ENCODE results near the gene ACBD4.

The ACBD4 gene, protein sequence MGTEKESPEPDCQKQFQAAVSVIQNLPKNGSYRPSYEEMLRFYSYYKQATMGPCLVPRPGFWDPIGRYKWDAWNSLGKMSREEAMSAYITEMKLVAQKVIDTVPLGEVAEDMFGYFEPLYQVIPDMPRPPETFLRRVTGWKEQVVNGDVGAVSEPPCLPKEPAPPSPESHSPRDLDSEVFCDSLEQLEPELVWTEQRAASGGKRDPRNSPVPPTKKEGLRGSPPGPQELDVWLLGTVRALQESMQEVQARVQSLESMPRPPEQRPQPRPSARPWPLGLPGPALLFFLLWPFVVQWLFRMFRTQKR

DNA sequence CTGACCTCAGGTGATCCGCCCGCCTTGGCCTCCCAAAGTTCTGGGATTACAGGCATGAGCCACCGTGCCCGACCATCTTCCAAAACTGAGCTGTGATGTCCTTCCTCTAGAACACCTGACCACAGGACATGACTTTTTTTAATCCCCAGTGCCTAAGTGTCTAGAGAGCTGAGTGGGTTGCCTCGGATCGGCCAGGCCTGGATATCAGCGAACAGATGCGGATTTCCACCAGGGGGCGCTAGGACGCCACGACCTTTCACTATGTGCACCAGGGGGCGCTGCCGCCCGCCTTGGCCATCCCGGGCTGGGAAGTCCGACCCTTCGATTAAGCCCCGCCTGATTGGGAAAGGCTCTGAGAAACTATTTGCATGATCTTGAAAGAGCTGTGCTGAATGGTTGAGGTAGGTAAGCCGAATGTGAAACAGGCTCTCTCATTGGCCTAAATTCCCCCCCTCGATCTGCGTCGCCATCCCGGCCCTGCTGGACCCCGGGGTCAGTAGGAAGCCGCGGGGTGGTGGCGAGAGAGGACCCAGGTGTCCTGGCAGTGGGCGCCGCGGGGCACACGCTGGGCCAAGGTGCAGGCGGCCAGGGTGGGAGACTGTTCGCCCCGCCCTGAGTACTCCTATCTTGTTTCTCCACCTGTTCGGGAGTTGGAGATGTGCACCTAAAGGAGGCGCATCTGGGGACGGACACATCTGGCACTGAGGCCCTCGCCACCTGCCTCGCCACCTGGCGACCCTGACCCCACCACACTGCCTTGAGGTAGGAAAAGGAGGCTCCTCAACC is at the start of gene ACBD4:
TSS of gene ACBD4 (plus strand) at position 496 of the 786 bp plus-strand sequence. CDS start 458 bp downstream, outside the sequence.
- peak; percentile 90 for DNase-seq

DNA sequence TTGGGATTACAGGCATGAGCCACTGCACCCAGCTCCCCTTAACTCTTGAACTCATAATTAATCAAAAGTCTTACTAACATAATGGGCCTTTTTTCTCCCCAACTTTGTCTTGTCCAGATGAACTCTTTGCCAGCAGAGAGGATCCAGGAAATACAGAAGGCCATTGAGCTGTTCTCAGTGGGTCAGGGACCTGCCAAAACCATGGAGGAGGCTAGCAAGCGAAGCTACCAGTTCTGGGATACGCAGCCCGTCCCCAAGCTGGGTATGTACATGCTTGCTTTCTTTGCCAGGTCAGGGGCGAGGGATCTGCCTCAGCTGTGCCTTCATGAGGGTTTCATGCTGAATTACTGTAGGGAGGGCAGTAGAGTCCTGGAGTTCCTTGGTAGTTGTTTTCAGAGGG is 49.1 kb upstream of the ACBD4 start:
- no peak for DNase-seq

DNA sequence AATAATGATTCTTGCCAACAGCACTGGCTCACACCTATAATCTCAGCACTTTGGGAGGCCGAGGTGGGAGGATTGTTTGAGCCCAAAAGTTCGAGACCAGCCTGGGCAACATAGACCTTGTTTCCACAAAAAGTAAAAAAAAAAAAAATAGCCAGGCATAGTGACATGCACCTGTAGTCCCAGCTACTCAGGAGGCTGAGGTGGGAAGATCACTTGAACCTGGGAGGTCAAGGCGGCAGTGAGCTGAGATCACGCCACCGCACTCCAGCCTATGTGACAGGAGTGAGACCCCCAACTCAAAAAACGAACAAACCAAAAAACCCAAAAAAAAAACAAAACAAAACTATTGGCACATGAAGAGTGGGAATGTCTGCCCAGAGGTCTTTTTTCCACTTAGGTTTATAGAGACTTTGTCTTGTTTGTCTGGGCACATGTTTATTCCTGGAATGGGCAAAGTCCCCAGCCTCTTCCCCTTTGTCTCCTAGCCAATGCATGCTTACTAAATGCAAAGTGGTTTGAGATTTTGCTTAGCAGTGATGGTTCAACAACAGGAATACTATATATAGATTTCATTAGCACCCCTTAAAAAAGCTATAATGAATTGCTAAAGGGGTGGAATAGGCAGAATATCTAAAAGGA is 48.5 kb upstream of the ACBD4 start:
- no peak for DNase-seq

DNA sequence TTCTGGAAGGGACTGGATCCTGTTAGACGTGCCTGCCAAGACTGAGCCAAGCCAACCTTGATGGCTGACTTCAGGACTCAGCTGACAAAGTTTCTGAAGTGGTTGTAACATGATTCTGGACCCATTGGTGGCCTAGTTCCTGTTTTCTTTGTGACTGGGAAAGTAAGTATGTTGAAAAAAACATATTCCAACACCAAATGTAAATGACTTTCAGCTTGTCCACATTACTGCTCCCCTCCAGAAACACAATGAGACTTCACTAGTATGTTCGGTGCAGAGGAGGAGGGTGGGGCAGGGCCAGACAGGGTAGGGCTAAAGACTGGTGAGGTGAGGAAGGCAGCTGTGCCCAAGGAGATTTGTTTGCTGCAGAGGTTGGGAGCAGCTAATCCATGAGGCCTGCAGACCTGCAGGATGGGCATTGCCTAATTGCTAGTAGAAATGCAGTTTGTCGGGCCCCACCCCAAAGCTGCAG is 47.9 kb upstream of the ACBD4 start:
- DNase-seq: no peak

DNA sequence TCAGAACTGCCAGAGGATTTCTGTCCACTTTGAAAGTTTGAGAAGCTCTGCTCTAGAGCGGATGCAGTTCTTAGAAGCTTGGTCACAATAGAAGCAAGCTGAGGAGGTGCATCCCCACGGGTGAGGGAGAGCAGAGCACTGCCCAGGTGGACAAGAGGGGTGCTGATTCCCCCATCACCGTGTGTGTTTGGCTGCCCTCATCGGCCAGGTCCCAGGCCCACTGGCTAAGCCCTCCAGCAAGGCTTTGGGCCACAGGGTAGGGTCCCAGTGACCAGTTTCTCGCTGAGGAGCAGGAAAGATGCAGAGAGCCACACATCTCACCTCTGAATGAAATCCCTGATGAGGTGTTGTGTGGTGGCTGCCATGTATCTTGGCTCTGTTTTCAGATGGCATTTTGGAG is 47.5 kb upstream of the ACBD4 start:
- no peak for DNase-seq

DNA sequence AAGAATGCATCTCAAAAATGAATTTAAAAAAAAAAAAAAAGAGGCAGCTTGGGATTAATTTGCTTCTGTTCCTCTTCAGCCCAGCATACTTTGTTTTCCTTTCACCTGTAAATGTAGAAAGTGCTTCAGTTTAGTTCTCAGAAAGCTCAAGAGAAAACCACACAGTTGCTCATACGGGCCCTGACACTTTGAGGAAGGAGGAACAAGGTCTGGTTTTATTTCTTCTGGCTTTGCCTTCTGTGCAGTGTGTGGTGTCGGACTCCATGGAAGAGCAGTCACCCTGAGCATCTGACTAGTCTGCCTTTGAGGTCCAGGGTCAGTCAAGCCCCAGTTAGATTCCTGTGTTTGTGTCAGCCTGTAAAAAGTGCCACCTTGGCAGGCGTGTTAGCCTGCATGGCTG is 46.7 kb upstream of the ACBD4 start:
- no peak for DNase-seq

DNA sequence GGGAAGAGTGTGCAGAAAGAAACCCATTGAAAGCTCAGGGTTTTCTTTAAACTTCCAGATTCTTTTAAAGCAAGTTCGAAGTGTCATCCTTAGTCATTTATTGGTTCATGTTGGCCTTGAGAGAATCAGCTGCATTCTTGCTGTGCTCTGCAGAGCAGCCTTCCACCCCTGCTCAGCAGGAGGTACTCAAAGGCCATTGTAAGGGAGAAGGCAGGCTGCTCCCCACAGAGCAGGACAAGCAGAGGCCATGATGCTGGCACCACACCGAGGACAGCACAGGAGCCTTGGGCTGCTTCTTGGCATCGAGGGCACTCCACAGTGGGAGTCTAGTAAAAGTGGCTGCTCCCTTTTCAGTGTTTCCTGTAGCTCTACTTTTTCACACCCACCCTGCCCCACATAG is 44.8 kb upstream of the ACBD4 start:
- no peak for DNase-seq

DNA sequence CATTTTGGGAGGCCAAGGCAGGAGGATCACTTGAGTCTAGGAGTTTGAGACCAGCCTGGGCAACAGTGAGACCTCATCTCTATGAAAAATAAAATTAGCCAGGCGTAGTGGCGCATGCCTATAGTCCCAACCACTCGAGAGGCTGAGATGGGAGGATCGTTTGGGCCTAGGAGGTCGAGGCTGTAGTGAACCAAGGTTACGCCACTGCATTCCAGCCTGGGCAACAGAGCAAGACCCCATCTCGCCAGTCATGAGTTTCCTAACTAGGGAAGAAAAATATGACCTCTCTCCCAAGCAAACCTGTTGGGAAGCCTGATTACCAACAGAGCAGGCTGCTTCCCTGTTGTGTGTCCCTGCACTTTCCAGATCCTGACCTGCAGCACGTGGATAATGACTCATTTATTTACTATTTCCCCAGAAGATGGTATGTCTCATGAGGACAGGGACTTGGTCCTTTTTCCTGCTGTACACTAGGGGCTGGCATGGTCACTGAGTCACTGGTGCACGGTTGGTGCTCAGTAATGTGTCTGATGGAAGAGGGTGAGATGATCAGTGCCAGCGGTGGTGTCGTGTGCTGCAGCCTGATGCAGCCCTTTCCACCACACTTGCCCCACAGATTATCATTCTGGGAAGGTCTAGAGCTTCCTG is 43.6 kb upstream of the ACBD4 start:
- DNase-seq: no peak

DNA sequence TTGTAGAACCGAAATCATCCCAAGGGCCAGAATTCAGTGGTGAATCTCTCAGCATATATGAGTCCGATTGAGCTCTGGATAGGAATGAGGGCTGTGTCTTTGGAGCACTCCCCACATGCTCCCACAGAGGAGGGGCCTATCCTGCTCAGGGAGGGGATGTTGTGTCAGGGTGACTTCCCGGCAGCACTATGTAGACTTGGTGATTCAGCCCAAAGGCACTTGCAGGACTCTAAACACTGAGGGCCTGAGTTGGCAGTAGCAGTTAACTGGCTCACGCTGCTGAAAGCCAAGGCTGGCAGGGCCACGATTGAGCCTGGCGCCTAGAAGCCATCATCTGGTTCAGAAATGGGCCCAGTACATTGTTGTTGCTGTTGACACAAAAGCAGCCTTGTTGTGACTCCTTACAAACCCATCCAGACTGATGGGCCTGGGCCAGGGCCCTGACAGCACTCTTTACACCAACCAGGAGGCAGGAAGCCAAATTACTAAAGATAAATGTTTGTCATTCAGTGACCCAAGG is 42.5 kb upstream of the ACBD4 start:
- DNase-seq: peak; percentile 85

DNA sequence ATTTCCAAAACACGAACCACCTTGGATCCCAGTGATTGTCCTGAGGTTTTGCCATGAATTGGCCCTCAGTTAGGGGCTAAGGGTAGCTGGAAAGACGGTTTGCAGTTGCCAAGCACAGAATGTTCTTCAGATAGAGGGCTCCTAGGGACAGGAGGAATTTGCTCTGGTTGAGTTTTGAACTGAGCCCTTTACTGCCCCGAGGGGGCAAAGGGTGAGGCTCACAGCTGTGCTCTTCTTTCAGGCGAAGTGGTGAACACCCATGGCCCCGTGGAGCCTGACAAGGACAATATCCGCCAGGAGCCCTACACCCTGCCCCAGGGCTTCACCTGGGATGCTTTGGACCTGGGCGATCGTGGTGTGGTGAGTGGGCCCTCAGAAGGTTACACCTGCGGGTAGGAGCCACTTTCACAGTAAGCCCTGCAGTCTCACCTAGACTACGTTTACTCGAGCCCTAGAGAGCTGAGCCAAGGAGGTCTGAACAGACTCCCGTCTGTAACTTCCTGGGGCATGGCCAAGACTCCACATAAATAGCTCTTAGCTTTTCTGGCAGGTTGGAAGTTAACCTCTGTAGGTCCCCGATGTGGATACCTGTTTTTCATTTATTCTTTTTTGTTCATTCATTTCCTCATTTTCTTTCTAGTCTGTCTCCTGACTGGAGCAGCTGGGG is 41.9 kb upstream of the ACBD4 start:
- no peak for DNase-seq

DNA sequence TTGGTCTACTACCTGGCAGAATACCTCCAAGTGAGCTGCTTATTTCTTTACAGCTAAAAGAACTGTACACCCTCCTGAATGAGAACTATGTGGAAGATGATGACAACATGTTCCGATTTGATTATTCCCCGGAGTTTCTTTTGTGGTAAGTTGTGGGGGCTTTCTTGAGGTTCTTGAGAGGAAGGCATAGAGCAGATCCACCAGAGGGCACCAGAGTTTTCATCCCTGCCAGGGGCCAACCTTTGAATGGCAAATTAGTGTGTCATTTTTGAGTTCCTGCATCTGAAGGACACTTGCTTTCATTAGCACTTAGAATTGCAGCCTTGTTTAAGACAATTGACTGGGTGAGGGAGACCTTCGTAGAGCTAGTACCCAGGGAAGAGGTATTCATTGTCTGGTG is 39.3 kb upstream of the ACBD4 start:
- DNase-seq: no peak

DNA sequence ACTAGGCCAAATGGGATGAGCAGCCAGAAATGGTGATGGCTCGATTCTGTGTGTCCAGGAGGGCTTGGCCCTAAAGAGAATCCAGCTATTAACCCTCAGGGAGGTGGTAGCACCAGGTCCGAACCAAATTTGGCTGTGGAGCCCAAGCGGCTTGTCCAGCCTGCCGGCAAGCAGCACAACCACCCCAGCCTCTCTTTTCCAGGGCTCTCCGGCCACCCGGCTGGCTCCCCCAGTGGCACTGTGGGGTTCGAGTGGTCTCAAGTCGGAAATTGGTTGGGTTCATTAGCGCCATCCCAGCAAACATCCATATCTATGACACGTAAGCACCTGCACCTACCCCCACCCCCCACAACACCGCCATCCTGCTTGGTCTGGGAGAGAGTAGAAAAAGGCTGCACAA is 38.6 kb upstream of the ACBD4 start:
- DNase-seq: no peak

DNA sequence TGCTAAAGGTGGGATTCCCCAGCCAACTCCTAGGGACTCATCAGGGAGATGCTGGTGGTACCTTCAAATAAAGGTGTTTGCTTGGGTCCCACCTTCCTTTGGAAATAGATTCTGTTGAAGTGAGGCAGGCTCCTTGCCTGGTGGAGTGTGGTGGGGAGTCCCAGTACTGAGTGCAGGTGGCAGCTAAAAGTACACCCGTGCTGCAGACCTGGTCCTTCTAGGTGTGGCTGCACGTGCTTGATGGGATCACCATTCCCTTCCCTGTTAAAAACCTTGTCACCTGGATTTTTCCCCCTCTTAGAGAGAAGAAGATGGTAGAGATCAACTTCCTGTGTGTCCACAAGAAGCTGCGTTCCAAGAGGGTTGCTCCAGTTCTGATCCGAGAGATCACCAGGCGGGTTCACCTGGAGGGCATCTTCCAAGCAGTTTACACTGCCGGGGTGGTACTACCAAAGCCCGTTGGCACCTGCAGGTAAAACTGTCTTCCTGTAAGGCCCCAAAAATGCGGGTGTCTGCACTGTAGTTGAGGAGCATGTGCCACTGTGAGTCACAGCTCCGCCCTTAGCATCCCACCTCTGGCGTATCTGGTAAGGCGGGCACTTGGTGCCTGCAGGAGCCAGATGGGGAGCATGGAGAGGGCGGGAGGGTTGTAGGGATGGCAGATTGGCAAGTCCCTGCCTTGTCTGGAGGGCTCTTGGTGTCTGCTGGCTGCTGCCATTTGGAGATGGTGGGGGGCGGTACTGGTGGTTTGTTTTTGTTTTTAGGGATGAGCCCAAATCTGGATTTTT is 37.2 kb upstream of the ACBD4 start:
- no peak for DNase-seq

DNA sequence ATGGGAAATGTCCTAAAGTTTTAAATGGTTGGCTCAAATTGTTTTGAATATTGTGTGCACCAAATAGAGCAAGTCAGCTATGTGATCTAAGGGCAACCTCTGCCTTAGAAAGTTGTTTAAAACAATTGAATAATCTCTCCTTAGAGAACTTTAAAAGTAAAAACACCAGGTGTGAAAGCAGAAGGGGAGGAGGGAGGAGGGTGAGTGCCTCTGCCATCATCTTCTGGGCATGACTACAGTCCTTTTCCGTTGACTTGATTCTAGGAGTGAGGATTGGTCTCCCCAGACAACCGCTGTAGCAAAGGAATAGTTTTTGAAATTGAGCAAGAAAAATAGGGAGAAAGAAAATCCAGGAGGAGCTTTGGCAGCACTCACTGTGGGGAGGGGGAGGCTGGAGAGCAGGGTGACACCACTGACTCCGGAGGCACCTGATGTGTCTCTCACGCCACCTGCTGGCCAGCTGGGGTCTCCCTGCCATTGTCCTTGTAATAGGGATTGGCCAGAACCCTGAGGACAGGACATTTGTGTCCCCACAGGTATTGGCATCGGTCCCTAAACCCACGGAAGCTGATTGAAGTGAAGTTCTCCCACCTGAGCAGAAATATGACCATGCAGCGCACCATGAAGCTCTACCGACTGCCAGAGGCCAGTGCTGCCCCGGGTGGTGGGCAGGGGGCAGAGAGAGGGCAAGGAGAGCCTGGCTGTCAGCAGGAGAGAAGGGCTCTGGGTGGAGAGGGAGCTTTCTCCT is 36.4 kb upstream of the ACBD4 start:
- DNase-seq: peak; percentile 73

DNA sequence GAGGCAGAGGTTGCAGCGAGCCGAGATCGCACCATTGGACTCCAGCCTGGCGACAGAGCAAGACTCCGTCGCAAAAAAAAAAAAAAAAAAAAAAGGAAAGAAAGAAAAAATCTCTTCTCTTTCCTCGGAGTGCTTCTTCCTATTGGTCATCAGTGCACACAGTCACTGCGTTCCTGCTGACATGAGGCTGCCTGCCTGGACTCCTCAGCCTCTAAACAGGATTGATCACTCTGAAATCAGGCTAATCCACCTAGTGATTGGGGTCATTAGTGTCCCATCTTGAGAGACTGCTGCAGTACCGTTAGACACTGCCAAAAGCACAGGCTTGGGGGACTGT is 34.0 kb upstream of the ACBD4 start:
- no peak for DNase-seq

DNA sequence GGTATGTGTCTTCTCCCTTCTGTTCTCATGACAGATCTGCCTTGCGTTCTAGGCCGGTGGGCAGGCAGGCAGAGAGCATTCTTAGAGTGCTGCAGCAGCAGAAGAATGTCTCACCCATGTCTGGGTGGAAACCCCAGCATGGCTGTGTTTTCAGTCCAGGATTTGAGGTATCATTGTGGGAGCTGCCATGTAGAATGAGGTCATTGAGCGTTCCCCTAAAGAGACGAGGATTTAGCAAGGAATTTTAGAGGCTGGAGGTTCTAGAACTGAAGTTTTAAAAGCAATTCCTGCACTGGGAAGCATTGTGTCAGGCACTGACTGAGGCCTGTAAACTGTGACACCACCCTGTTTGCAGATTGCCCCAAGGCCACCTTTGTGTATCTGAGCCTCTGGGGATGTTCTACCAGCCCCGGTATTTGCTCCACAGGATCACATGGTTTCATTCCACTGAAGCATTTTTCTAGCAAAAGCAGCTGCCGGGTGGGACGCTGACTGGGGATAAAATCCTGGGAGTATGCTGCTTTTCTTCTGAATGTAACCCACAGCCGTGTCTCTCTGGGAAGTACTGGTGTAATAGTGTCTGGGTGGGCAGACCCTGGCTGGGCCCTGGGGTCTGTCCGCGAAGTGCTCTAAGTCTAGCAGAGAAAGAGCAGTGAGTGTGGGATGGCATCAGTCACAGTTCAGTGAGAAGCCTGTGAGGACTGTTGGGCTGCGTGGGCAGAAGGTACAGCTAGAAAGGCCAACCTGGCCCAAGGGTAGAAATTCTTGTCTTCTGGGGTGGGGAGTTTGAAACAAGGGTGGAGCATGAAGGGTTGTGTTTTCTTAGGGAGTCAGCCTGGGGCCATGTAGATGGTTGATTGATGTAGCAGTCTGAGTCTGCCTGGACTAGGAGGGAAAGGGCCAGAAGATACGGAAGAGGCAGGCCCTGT is 33.3 kb upstream of the ACBD4 start:
- no peak for DNase-seq

DNA sequence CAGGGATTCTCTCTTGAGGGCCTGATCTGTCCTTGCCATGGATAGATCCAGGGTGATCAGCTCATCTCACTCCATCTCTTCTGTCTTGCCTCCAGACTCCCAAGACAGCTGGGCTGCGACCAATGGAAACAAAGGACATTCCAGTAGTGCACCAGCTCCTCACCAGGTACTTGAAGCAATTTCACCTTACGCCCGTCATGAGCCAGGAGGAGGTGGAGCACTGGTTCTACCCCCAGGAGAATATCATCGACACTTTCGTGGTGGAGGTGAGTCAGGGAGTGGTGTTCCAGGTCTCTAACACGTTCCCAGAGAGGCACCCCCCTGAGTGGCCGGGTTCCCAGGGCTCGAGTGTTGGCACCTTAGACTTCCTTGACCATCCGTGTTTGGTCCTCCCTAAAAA is 32.6 kb upstream of the ACBD4 start:
- DNase-seq: no peak

DNA sequence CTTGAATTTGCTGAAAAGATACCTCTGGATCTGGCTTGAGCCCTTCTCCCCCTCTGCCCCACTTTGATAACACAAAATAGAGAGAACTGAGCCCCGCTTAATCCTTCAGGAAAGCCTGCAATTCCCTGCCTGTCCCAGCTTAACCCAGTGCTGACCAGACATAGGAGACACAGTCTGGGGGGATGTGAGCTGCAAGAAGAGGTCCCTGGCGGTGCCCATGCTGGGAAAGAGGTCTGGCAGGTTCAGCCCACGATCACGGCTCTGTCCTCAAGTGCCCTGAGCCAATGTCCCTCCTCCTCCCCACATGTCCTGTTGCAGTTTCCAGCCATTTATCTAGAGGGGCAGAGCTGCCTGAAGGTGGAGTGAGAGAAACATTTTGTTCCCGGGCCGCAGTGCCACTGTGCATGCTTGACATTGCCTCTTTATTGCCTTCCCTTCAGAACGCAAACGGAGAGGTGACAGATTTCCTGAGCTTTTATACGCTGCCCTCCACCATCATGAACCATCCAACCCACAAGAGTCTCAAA is 32.2 kb upstream of the ACBD4 start:
- no peak for DNase-seq

DNA sequence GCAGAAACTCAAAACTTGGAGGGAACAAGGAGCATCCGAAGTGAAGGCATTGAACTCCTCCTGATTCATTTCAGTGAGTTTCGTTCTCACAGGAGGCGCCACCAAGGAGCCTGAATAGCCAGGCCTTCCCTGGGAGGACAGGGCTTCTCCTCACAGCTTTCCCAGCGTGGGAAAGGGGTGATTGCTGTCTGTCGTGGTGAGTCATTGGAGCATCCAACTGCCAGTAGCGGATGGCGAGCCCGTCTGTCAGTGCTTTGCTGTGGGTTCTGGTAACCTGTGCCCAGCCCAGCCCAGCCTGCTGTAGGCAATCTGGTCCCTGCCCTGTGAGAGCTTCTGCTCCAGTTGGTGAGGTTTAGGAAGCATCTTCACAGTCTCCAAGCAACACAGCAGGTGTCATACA is 31.5 kb upstream of the ACBD4 start:
- DNase-seq: no peak

DNA sequence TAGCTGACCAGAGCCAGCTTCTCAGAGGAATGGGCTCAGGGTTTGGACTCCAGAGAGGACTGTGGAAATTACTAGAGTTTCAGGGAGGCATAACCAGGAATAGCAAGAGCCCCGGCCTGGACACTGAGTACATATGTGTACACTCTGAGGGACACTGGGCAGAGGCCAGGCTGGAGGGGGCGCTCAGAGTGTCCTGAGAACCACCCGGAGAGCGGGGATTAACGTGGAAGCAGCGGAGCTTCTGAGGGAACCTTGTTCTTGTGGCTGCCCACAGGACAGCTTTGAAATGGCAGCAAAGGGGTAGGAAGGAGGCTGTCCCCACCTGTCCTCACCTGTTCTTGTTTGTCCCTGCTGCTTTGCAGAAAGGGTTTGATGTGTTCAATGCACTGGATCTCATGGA is 31.0 kb upstream of the ACBD4 start:
- no peak for DNase-seq
